Ovary (tissue), 3 donors: ENCODE results near the gene ITPR2.

Experiments used
- CTCF ChIP-seq, 3 donors: fragments of 450-650 bp in 2 of 3; fragments of 200-600 bp in 1 of 3; IDR thresholded peaks; one replicate each; pipeline versions ENCODE4 v1.5.1 to v1.8.0; 2016 to 2022; ENCODE audit warnings: antibody characterized with exemption in 3 of 3, mild to moderate bottlenecking in 1 of 3
- EP300 ChIP-seq: sonication (generic); formaldehyde crosslinking; IDR thresholded peaks from one replicate; pipeline ENCODE4 v1.6.1; 2017; ENCODE audit warnings: antibody characterized with exemption
- POLR2A ChIP-seq: fragments of 450-650 bp; IDR thresholded peaks from one replicate; pipeline ENCODE4 v1.6.1; 2017; ENCODE audit warnings: antibody characterized with exemption, mild to moderate bottlenecking, moderate library complexity
- donor health status: DM: no; HTN: no; CAD: no.

GRCh38 chr12:26737487-26738030 is 95.4 kb downstream of the ITPR2 start:
- TF ChIP-seq CTCF (IDR thresholded peaks at IDR 0.05), result no peak
- TF ChIP-seq POLR2A, result no peak
- no peak for TF ChIP-seq EP300
